ENCODE measurements around the gene GPS2.
A peak's percentile ranks its signal among the peaks of the same experiment; 100 is the strongest.

GPS2 gene

DNA sequence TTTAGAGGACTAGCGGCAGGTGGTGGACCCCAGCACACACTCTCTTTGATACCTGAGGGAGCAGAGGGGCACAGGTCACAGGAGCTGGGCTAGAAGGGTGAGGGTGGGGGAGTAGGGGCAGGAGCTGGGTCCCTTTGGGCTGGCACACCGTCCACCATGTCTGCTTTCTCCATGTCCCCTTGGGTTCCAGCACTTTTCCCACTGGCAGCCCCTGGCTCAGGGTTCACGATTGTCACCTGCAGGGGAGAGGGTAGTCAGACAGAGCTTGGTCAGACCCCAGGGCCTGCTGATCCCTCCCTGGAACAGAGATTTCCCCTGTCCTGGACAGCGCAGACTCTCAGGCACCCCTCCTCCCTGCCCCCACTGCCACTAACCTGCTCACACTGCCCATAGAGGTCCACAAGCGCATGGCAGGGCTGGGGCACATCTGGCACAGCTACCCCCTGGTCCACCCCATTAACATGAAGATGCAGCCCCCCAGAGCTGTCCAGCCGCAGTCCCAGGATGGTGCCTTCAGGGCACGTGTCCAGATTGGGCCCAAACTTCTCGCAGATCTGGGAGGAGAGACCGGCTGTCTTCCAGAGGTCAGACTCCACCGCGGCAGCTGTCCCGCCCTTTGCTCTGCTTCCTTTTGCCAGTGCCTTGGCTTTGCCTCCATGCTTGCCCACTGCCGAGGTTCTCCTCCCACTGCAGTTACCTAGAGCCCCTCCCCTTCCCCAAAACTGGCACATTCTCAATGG, 3.1 kb upstream of the GPS2 start:
- no peak for DNase-seq (ENCODE audit: low read depth in 2 of 3, low spot score in 2 of 3)

GRCh38 chr17:7317161-7317803, 2.1 kb upstream of the GPS2 start:
- DNase-seq (ENCODE audit: low read depth in 2 of 3, low spot score in 2 of 3) = no peak

DNA sequence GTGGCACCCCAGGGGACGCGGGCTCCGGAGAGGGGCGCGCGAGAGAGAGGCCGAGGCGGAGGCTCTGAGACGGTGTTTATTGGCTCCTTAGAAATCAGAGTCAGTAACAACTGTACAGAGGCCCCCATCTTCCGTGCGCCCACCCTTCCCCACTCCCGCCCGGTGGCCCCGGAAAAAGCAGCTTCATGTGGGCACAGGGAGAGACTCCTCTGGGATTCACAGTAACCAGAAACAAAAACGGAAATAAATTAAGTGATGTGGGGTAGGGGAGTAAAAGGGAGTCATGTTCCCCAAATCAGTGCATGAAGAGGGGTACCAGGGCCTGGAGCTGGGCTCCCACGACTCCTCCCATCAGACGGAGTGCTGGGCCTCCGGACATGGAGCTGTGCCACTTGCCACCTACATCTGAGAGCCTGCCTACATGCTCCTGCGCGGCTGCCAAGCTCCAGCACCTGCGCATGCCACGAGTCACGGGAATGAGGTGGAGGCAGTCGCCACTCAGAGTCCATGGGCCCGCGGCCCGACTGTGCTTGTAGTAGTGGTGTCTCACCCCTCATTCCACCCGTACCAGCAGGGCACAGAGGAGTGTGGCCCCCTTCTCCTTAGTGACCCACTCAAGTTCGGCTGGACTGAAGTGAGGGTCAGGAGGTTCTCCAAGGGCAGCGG, 543 bp upstream of the GPS2 start:
- no peak for DNase-seq (ENCODE audit: low read depth in 2 of 3, low spot score in 2 of 3)

DNA sequence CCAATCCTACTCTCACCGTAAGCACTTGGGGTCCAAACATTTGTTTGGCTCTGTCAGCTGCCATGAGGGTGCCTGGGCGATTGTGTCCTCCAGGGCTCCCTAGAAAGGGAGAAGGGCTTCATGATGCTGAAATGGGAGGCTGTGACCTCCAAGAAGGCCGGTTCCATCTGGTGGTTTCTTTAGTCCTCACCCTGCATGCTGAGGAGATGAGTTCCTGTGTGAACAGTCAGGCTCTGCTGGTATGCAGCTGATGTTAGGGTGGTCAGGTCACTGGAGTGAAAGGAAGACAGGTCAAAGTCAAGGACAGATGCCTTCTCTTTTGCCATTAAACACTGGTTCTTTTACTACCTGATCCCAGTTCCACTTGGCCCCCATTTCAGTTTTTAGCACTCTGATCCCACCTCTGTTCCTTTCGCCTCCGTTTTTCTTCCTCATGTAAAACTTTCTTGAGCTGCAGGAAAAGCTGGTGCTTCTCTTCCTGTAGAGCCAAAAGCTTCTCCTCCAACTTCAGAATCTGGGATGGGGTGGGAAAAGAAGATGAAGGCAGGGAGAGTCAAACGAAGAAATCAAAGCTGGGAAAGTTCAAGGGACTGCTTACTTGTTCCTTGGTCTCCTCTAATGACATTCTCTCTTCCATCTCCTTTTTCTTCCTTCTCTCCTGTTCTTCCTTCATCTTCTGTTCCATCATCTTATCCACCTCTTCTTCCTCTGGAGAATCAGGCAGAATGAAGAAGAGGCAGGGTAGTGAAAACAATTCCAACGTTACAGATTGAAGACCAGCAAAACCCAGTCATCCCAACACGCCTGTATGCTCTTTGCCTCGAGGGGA, 1.1 kb downstream of the GPS2 start:
- DNase-seq (ENCODE audit: low read depth in 2 of 3, low spot score in 2 of 3) = no peak

- DNase-seq (ENCODE audit: low read depth in 2 of 3, low spot score in 2 of 3) = no peak
Observed at GRCh38 chr17:7313088-7313889, 1.9 kb downstream of the GPS2 start.

DNA sequence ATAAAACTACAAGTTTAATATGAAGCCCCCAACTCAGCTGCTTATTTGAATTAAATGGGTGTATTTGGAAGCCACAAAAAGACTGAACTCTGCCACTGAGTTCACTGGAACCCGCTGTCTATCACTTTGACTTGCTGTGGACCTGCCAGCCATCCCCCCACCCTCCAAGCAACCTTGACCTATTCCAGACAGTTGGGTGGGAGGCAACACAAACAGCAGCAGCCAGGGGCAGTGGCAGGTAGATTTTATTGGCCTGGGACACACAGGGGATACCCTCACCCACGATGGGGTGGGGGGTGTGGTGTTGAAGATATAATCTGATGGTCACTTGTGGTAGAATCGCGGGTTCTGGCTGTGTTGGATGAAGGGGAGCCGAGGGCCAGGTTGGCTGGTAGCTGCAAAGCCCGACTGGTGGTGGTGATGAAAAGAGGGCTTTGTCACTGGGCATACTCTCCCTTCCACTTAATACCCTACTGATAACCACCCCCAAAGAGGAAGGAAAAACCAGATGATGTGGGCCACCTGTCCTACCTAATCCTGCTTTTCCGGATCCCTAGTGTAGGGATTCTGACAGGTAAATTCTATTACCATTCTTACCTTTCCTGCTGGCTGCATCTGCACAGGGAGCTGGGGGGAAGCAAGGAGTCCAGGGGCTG, 2.6 kb downstream of the GPS2 start:
- DNase-seq (ENCODE audit: low read depth in 2 of 3, low spot score in 2 of 3) = no peak

DNA sequence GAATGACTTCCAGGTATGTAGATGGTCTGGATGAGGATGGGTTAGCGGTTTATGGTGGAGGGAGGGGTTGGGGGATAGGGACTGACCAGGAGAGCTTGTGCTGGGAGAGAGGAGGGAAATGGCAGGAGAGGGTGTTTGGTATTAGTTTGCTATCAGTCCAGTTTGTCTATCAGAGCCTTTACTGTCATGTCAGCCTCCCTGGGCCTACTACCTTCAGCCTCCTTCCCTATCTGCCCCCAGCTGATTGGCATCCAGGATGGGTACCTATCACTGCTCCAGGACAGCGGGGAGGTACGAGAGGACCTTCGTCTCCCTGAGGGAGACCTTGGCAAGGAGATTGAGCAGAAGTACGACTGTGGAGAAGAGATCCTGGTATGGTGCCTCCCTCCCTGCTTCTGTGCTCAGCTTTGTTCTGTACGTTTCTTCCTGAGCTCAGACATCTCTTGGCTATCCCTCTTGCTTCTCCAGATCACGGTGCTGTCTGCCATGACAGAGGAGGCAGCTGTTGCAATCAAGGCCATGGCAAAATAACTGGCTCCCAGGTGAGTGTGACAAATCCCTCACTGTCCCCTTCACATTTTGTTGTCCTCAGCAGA, 4.0 kb downstream of the GPS2 start:
- DNase-seq (ENCODE audit: low read depth in 2 of 3, low spot score in 2 of 3) = no peak

- no peak for DNase-seq (ENCODE audit: low read depth in 2 of 3, low spot score in 2 of 3)
Observed at GRCh38 chr17:7309628-7310027, 5.5 kb downstream of the GPS2 start.

- DNase-seq (ENCODE audit: low read depth in 2 of 3, low spot score in 2 of 3) = peak in 2 of 3 experiments; percentile 52 to 69
Observed at GRCh38 chr17:7308625-7309433, 6.3 kb downstream of the GPS2 start.

GRCh38 chr17:7307686-7308624, 7.2 kb downstream of the GPS2 start:
- peak in 1 of 3 experiments; percentile 32 for DNase-seq (ENCODE audit: low read depth in 2 of 3, low spot score in 2 of 3)

DNA sequence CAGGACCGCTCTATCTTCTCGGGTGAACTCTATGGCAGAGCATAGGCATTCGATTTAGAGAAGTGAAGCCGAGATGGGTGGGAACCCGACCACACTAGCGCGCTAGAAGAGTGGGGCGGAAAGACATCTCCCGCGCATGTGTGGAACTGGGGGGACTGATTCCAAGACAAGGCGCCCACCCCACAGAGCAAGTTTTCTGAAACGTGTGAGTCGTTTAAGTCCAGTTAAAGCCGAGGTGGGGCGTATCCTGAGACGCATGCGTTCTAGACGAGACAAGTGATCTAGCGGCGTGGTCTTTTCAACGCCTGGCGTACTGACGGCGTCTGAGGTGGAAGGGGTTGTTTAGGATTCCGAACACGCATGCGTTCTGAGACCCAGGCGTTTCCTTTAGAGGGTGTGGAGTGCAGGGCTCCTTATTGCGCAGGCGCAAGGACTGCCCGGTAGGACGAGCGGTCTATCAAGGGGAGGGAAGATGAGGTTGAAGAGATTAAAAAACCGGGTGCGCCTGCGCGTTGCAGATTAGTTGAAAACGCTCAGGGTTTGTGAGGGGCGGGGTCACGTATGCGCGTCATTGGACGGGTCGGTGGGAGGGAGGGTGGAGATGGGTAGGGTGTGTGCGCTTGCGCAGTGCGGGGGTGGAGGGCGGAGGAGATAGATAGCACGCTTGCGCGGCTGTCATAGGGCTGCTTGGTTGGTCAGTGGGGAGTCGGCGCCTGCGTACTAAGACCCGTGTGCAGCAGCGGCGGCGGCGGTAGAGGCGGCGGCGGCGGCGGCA, 8.1 kb downstream of the GPS2 start, which contains the start of gene EIF5A:
EIF5A (plus strand) TSS at position 718 of the 775 bp plus-strand sequence. CDS start 2,008 bp downstream, outside the sequence.
- peak; percentile 99 to 100 (median 100) for DNase-seq (ENCODE audit: low read depth in 2 of 3, low spot score in 2 of 3)

DNA sequence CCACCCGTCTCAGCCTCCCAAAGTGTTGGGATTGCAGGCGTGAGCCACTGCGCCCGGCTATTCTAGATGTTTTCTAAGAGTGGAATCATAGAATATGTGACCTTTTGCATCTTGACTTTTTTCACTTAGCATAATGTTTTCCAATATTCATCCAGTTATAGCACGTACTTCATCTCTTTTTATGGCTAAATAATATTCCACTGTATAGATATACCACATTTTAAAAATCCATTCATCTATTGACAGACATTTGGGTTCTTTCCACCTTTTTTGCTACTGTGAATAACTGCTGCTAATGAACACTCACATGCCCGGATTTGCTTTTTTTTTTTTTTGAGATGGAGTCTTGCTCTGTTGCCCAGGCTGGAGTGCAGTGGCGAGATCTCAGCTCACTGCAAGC, 11.0 kb downstream of the GPS2 start:
- no peak for DNase-seq (ENCODE audit: low read depth in 2 of 3, low spot score in 2 of 3)

DNA sequence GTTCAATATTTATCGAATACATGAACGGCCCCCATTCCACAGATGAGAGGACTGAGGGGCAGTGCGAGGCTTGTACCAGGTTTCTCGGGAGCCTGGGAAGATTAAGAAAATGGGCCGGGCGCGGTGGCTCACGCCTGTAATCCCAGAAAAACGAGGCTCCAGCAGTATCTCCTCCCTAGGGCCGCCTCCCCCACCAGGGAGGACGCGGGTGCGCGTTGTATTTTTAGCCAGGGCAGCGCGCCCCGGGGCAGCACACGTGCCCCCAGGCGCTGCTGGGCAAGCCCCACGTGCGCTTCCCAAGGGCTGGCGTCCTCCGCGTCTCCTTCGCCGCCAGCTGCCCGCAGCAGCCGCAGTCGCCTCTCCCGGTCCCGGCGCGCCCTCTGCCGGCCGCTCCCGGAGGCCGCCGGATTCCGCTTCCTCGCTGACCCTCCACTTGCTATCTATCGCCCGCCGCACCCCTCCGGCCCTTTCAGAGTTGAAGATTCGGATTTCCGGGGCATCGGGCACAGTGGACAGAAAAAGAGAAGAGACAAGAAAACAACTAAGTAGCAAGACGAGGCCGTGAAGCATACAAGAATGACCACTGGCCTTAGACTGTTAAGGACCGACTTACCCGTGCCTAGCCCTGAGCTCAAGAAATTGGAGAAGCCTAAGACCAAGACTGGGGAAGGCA, 18.8 kb downstream of the GPS2 start:
- DNase-seq (ENCODE audit: low read depth in 2 of 3, low spot score in 2 of 3) = peak in 1 of 3 experiments; percentile 59

DNA sequence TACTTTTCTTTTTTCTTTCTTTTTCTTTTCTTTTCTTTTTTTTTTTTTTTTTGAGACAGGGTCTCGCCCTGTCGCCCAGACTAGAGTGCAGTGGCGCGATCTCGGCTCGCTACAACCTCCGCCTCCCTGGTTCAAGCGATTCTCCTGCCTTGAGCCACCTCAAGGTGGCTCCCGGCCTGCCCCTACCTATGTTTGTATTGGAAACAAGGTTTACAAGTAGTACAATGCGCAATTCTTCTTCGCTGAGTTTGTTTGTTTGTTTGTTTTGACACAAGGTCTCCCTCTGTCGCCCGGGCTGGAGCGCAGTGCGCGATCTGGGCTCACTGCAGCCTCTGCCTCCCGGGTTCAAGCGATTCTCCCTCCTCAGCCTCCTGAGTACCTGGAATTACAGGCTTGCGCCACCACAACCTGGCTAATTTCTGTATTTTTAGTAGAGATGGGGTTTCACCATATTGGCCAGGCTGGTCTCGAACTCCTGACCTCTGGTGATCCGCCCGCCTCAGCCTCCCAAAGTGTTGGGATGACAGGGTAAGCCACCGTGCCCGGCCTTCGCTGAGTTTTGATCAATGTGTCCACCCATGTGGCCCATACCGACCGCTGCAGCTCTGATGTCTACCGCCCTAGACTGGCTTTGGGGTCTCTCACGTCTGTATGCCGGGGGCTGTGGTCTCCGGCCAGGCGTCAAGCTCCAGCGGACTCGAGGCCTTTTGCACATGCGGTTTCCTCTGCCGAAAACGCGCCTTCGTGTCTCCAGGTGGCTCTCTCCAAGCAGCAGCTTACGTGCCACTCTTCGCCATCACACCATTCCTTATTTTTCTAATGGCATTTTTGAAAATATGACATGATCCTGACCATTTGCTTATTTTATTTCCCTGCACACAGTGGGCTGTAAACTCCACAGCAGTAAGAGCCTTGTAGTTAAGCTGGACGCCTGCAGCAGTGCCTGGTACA, 19.7 kb downstream of the GPS2 start:
- no peak for DNase-seq (ENCODE audit: low read depth in 2 of 3, low spot score in 2 of 3)

DNA sequence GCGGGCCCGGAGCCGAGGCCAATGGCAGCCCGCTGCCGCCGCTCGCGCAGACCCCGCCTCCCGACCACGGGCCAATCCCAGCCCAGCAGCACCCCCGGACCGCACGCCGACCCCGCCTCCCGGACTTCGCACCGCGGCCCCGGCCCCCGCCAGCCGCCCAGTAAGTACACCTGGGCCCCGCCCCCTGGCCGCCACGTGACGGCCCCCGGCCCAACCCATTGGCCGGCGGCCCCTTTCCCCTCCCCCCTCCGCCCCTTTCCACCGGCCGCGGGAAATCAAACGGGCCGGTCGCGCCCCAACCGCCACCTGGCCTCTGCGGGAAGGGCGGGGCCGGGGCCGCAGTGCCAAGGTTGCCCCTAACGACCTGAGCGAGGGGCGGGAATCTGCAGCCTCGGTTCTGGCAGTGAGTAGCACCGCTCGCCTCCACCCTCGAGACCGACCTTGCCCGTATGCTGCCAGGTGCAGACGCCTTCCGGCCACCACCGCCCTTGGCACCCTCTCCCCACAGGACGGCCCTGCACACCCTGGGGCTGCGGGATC, 20.5 kb downstream of the GPS2 start, which contains the start of gene YBX2:
YBX2 (minus strand) TSS at position 26 of the 540 bp plus-strand sequence. CDS start 139 bp downstream, outside the sequence.
- DNase-seq (ENCODE audit: low read depth in 2 of 3, low spot score in 2 of 3) = peak in 1 of 3 experiments; percentile 55
